Calu3 (cell line): ENCODE data around the gene CCL18. TPM values are rescaled to one million over a fixed set of nuclear protein-coding genes. Genes with fewer than 3 reads are reported as not detected.
"Not testable (repeated sequence)": the region's sequence is repeated elsewhere in the genome, so short reads cannot be mapped to it uniquely, and the experiment has no call there.

ENCODE experiments used
- BruUV-seq: library from RNA; stranded (reverse); fragments of 400-500 nt; replicated peaks from 2 replicates; lab custom pipeline; 2021; lab: Mats Ljungman, UMichigan
- CTCF ChIA-PET: fragments of 300-600 bp; sonication (Branson Sonifier 250); formaldehyde crosslinking; loops from one replicate; lab custom pipeline; 2022; ENCODE audit warnings: antibody characterized with exemption; lab: Charles Lee
- DNase-seq: peaks from one replicate; pipeline ENCODE4 v3.0.0; 2022
- H3K27ac Mint-ChIP-seq: one replicate; pipeline ENCODE4 v1.8.0; 2022; ENCODE audit warnings: mixed read lengths; ENCODE audit not compliant: unreplicated experiment
- H3K27me3 Mint-ChIP-seq: one replicate; pipeline ENCODE4 v1.8.0; 2022; ENCODE audit warnings: mixed read lengths; ENCODE audit not compliant: unreplicated experiment
- H3K36me3 Mint-ChIP-seq: one replicate; pipeline ENCODE4 v1.8.0; 2022; ENCODE audit warnings: mild to moderate bottlenecking, moderate library complexity, mixed read lengths; ENCODE audit not compliant: insufficient read depth, unreplicated experiment
- H3K4me1 Mint-ChIP-seq: one replicate; pipeline ENCODE4 v1.8.0; 2022; ENCODE audit warnings: mild to moderate bottlenecking, low read depth, mixed read lengths; ENCODE audit not compliant: unreplicated experiment
- H3K4me3 Mint-ChIP-seq: one replicate; pipeline ENCODE4 v1.8.0; 2022; ENCODE audit warnings: mild to moderate bottlenecking, low read depth, moderate library complexity, mixed read lengths; ENCODE audit not compliant: unreplicated experiment
- H3K9me3 Mint-ChIP-seq: one replicate; pipeline ENCODE4 v1.8.0; 2022; ENCODE audit warnings: low read depth, mixed read lengths; ENCODE audit not compliant: unreplicated experiment
- CTCF ChIP-seq: fragments of 200-600 bp; IDR thresholded peaks from one replicate; pipeline ENCODE4 v1.8.0; 2022; ENCODE audit warnings: antibody characterized with exemption; ENCODE audit not compliant: unreplicated experiment
- intact Hi-C: fragments of 100-400 bp; cut with micrococcal nuclease; formaldehyde crosslinking; loops from one replicate; pipeline ENCODE4 v1.10.0; 2022; ENCODE audit not compliant: unreplicated experiment
- total RNA-seq: library from RNA; stranded (reverse); gene quantifications from 2 replicates; pipeline ENCODE4 v1.2.3, GENCODE V29; 2022

CCL18 gene
- total RNA-seq, 1 experiment from 2014 or later, result not detected

GRCh38 chr17:36104701-36105181 is 40.7 kb downstream of the CCL18 start:
- DNase-seq, result no peak
- BruUV-seq, result no TSS peak
- Mint-ChIP-seq H3K36me3 (no peaks in the 10 kb centered on the region), H3K9me3 (no peaks in the 10 kb centered on the region), H3K4me1 (no peaks in the 10 kb centered on the region), H3K27ac (no peak overlapping the region), H3K4me3 (no peak overlapping the region), H3K27me3 (peaks cover 82% of the 10 kb centered on the region)
- CTCF ChIA-PET, result no interaction called here
- no peak for TF ChIP-seq CTCF
- intact Hi-C loops, result no loop called here

GRCh38 chr17:36105781-36106492 is 41.9 kb downstream of the CCL18 start:
- Mint-ChIP-seq H3K27me3 (peaks cover 77% of the 10 kb centered on the region), H3K27ac (no peak overlapping the region), H3K4me1 (no peaks in the 10 kb centered on the region), H3K9me3 (no peaks in the 10 kb centered on the region), H3K4me3 (no peak overlapping the region), H3K36me3 (no peaks in the 10 kb centered on the region)
- CTCF ChIA-PET, result no interaction called here
- no peak for TF ChIP-seq CTCF
- no TSS peak for BruUV-seq
- intact Hi-C loops, result no loop called here
- DNase-seq, result no peak

- CTCF ChIA-PET, result no interaction called here
- DNase-seq, result no peak
- H3K27me3 Mint-ChIP-seq, result peaks cover 82% of the 10 kb centered on the region
- no peak overlapping the region for H3K27ac Mint-ChIP-seq
- H3K9me3 Mint-ChIP-seq, result no peaks in the 10 kb centered on the region
- TF ChIP-seq CTCF, result no peak
- no peak overlapping the region for H3K4me3 Mint-ChIP-seq
- no TSS peak for BruUV-seq
- H3K36me3 Mint-ChIP-seq, result no peaks in the 10 kb centered on the region
- intact Hi-C loops, result no loop called here
- no peaks in the 10 kb centered on the region for H3K4me1 Mint-ChIP-seq
Measured at GRCh38 chr17:36106493-36106835, 42.4 kb downstream of the CCL18 start.

- no peak overlapping the region for H3K4me3 Mint-ChIP-seq
- peaks cover 88% of the 10 kb centered on the region for H3K27me3 Mint-ChIP-seq
- H3K4me1 Mint-ChIP-seq, result no peaks in the 10 kb centered on the region
- intact Hi-C loops, result no loop called here
- CTCF ChIA-PET, result no interaction called here
- no peaks in the 10 kb centered on the region for H3K36me3 Mint-ChIP-seq
- H3K27ac Mint-ChIP-seq, result no peak overlapping the region
- no peak for TF ChIP-seq CTCF
- no TSS peak for BruUV-seq
- no peaks in the 10 kb centered on the region for H3K9me3 Mint-ChIP-seq
- DNase-seq, result no peak
Measured at GRCh38 chr17:36107660-36108059, 43.6 kb downstream of the CCL18 start.

GRCh38 chr17:36108265-36108664 is 44.2 kb downstream of the CCL18 start:
- peaks cover 88% of the 10 kb centered on the region for H3K27me3 Mint-ChIP-seq
- DNase-seq, H3K4me1 Mint-ChIP-seq, CTCF ChIA-PET, H3K36me3 Mint-ChIP-seq, H3K27ac Mint-ChIP-seq, BruUV-seq, H3K4me3 Mint-ChIP-seq, intact Hi-C loops, H3K9me3 Mint-ChIP-seq: not testable (repeated sequence)
